GM18858 (cell line): ENCODE measurements around the gene LGALSL.
"Not testable (repeated sequence)": the region's sequence is repeated elsewhere in the genome, so short reads cannot be mapped to it uniquely, and the experiment has no call there.

Source experiments
- ATAC-seq: cut with Tn5 transposase; IDR thresholded peaks from one replicate; pipeline ENCODE4 v1.9.1; 2021; ENCODE audit not compliant: unreplicated experiment

Gene LGALSL

DNA sequence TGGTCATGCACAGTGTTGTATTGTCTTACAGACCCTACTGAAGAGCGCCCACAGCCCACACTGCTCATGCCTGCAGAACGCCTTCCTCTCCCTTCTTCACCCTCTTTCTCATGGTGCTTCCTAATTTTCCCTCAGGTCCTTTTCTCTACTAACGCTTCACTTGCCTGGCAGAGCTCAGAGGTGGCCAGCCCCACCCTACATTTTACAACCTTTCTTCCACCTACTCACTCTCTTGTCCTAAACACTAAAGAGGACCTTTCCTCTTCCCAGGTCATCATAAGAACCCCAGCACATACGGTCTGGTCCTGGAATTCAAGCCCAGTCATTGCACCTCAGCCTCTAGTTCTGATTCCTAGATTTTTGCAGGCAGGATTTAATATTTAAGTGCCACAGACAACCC is 11.7 kb upstream of the LGALSL start:
- no peak for ATAC-seq

DNA sequence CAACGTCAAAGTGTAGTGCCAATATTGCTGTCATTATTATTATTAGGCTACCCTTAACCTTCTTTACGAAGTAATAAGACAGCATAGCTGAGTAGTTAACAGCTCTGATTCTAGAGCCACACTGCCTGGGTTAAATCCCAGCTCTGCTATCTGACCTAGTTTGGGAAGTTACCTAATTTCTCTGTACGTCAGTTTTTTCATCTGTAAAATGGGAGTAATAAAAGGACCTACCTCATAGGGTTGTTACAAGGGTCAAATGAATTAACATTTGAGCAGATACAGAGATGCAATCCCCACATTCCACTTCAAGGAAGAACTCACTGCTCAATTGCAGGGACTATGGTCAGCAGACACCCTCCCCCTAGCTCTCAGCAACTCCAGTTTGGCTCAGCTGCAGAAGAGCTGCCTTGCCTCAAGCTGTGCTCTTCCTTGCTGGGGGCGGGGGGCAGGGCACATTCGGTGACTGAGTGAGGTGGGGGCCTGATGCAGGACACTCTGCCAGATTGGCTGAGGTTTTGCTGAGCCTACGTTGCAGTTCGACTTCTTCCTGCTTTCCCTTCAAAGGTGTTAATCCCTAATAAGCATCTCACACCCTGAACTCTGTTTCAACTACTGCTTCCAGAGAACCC is 11.0 kb upstream of the LGALSL start:
- no peak for ATAC-seq

DNA sequence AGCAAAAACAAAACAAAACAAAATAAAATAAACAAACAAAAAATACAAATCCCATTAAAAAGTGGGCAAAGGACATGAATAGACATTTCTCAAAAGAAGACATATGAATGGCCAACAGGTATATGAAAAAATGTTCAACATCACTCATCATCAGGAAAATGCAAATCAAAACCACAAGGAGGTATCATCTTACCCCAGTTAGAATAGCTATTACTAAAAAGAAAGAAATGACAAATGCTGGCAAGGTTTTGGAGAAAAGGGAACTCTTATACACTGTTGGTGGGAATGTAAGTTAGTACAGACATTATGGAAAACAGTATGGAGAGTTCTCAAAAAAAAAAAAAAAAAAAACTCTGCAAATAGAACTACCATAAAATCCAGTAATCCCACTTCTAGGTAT is 8.0 kb upstream of the LGALSL start:
- ATAC-seq = not testable (repeated sequence)

DNA sequence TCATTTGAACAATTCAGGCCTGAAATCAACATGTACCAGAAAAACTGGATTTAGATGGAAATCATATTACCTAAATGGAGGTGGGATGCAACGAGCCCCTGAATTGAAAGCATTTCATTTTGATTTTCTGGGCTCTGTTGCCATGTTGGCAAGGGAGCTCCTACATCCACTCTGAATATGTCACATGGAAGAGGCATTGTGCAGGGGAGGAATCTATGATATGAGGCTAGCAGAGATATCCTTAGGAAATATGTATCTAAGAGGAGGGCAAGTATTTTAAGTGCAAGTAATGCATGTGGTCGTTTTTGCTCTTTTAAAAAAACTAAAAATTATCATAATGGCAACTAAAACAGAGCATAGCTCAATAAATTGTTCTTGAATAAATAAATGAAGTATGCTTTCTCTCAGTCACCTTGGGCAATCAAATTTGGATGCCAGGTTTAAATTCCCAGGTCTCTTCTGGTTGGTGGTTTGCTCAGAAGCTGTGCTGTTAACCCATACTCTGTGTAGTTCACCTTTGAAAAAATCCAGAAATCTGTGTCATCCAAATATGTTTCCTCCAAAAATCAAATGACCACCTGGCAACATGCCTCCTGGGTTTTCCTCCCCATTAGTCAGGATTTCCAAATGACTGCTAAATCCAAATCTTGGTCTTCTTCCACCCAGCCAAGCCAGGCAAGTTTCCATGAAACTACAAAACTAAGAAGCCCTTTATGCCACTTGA is 6.5 kb upstream of the LGALSL start:
- ATAC-seq = no peak

GRCh38 chr2:64448041-64448426 is 5.9 kb upstream of the LGALSL start:
- no peak for ATAC-seq

DNA sequence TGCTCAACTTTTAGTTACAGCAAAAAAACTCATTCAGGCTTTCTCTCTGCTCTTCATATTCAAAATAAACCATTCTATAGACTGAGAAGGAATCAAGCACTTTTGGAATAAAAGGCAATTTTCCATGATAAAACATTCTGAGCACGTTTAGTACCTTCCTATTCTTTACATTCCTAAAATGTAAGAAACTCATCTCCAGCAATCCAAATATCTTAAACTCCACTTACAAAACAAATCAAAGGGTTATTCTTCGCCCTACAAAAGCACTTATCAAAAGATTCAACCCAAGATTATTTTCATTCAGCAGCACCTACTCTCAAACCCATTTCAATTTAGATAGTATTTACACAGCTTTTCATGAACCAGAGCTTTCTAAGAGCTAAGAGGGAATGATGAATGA is 2.9 kb upstream of the LGALSL start:
- ATAC-seq = no peak

GRCh38 chr2:64454386-64455332 is 697 bp downstream of the LGALSL start:
- peak; percentile 45 for ATAC-seq

GRCh38 chr2:64455545-64455944 is 1.6 kb downstream of the LGALSL start:
- no peak for ATAC-seq

DNA sequence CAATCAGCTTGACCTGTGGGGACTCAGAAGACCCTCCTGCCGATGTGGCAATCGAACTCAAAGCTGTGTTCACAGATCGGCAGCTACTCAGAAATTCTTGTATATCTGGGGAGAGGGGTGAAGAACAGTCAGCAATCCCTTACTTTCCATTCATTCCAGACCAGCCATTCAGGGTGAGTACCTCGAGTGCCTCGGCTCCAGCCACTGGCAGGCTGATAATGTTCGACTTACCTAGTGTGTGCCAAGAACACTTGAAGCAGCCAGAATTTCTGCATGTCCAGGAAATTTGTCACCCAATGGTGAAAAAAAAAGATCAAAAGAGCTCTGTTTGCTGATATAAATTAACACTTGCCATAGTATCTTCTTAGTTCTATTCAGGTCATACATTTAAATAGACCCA is 2.3 kb downstream of the LGALSL start:
- no peak for ATAC-seq

DNA sequence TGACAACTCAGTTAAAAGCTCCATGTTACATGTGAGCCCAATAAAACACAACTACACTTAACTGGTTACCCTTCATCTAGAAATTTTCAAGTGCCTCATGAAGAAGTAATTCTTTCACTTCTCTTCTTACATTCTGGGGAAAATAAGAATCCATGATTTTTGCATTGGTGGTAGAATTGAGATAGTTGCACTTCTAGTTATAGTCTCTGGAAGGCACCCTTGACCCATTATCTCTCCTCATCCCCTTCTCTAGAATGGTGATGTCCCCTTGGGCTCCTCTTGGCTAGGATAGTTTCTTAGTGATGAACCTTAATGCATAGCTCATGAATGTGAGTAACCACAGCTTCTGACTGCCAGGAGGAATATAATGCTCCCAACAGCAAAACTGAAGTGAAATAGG is 3.6 kb downstream of the LGALSL start:
- ATAC-seq = no peak

- no peak for ATAC-seq
Observed at GRCh38 chr2:64459575-64459974, 5.6 kb downstream of the LGALSL start.

GRCh38 chr2:64460330-64460729 is 6.4 kb downstream of the LGALSL start:
- ATAC-seq = no peak

DNA sequence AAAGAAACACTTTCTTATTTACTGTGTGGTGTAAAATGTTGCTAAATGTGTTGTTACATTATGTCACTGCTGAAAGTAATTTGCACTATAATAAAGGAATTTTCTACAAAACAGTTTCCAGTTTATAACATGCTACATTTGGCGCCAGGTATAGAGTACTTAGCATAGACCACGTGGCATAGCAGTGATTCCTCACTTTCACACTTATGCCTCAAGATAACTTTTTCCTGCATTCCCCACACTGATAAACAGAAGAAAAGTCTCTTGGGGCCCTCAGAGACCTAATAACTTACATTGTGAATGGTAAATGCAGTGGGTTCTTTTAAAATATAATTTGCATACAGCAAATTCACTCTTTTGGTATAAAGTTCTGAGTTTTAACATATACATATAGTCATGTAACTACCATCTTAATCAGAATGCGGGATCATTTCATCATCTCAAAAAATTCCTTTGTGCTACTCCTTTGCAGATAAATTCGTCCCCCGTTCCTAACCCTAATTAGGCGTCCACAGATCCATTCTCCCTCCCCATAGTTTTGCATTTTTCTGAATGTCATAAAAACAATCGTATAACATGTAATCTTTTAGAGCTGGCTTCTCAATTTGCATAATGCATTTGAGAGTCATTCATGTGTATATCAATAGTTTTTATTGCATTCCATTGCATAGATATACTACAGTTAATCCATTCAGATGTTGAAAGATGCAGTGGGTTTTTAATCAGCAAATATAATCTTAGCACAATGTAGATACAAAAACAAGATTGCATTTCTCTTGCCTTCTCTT is 7.5 kb downstream of the LGALSL start:
- no peak for ATAC-seq

DNA sequence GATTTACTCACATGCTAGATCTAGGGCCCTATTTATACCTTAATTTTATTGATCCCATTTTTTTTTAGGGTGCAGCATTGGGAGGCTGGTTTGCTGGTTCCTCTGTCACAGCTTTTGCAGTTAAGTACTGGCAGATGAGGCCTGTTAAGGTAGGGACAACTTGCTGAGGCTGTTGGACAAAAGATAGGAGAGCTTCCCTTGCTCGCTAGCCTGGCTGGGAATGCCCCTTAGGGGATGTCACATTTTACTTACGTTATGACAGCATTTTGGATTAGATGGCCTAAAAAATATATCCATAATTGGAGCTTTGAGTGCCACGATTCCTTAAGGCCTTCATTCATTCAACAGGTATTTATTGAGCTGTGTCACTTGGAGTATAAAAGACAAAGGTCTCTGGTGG is 8.2 kb downstream of the LGALSL start:
- ATAC-seq = no peak

GRCh38 chr2:64462940-64463700 is 9.2 kb downstream of the LGALSL start:
- ATAC-seq = no peak

- ATAC-seq = no peak
Observed at GRCh38 chr2:64463781-64464180, 9.8 kb downstream of the LGALSL start.

- ATAC-seq = no peak
Observed at GRCh38 chr2:64466478-64467085, 12.6 kb downstream of the LGALSL start.

DNA sequence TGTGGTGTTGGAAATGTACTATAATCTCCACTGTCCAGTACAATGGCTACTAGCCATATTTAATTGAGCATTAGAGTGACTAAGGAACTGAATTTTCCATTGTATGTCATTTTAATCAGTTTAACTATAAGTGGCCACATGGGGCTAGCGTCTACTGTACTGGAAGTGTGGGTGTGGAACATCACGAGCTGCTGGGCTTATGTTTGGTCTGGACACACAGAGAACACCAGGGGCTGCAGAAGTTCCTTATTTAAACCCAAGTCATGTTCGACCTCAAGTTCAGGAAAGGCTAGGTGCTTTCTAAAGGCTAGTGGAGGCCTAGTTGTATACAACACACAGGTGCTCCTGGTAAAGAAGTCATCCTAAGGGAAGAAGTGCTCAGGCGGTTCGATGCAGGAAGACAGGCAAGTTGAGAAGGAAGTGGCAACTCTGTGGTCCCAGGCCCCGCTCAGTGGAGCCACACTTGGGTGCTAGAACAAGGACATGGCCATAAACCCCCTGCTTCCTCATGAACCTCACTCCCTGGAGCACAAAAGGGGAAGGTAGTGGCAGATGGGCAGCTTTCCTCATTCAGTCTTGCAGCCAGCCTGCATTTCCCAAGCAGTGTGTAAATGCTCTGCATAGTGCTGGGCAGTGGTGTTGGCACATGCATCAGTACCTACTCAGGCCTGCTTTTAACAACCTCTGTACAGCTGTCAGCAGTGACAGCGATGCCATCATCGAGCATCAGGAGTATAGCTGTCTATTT is 13.3 kb downstream of the LGALSL start:
- no peak for ATAC-seq

DNA sequence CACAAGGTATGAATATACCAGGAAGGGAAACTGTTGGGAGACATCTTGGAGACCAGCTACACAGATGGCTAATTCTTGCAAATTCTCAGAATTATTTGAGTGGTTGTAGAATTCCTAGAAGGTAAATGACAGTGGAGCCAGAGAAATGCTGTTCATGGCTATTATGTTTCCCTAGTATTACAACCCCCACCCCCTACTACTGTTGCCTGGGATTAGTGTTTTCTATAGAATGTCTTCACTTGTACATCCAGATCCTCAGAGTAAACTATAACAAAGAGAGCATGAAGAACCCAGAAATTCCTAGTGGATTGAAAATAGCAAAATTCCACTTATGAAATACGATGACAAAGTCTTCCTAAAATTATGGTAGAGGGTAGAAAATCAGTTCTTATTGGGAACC is 15.3 kb downstream of the LGALSL start:
- ATAC-seq = no peak
